ENCODE results near the gene SCG2. TPM values are rescaled to one million over a fixed set of nuclear protein-coding genes. Genes with fewer than 3 reads are reported as not detected.

Gene SCG2
- total and polyA plus RNA-seq, 2 of the 4 experiments (the other 2 are of a cell fraction), result 0.36 to 0.46 TPM

- intact Hi-C loops (cut with micrococcal nuclease), result no loop called here
- Histone ChIP-seq H2AK9ac (replicated peaks; ENCODE audit: low read depth, low read length, poor library complexity) (no peak overlapping the region), H2BK20ac (ENCODE audit: low read depth, low read length) (no peak overlapping the region), H3K9ac (ENCODE audit: low read depth, low read length) (no peak overlapping the region), H3K4me3 (ENCODE audit: insufficient read depth, low read depth, low read length) (no peak overlapping the region), H3K18ac (ENCODE audit: low read depth, low read length) (no peak overlapping the region), H3K4me1 (ENCODE audit: control insufficient read depth, insufficient read depth, low read length) (no peaks in the 10 kb centered on the region), H3K23ac (ENCODE audit: low read depth, low read length) (no peak overlapping the region), H2AK5ac (ENCODE audit: low read depth, low read length) (no peak overlapping the region), H3K79me1 (ENCODE audit: low read depth in 1 of 2, low read length in 2 of 2) (no peaks in the 10 kb centered on the region), H3K4me2 (ENCODE audit: low read depth, low read length) (no peak overlapping the region), H3K56ac (ENCODE audit: extremely low read depth, insufficient read depth, low read length) (no peak overlapping the region), H4K20me1 (ENCODE audit: insufficient read depth, low read length) (no peaks in the 10 kb centered on the region), H3K36me3 (ENCODE audit: control insufficient read depth, insufficient read depth, low read length) (no peaks in the 10 kb centered on the region), H3K9me1 (ENCODE audit: insufficient read depth, low read length) (no peaks in the 10 kb centered on the region; the same call in 1 of the 2 replicates), H2BK5ac (ENCODE audit: low read depth, low read length, poor library complexity, severe bottlenecking) (no peak overlapping the region), H3K27ac (ENCODE audit: insufficient read depth, low read length) (no peak overlapping the region), H2AFZ (replicated peaks; ENCODE audit: low read length, poor library complexity) (no peak overlapping the region), H2BK120ac (ENCODE audit: low read depth, low read length) (no peak overlapping the region), H3K9me3 (ENCODE audit: control insufficient read depth, insufficient read depth, low read length) (0 out of 2 replicates have a peak, but pooled peaks cover 2% of the 10 kb centered on the region), H4K91ac (ENCODE audit: insufficient read depth, low read depth, low read length) (no peak overlapping the region), H4K8ac (ENCODE audit: low read depth in 2 of 2, low read length in 2 of 2) (no peak overlapping the region), H2BK15ac (ENCODE audit: low read depth, low read length) (no peak overlapping the region), H3K14ac (replicated peaks; ENCODE audit: low read depth, low read length) (no peak overlapping the region), H3K27me3 (ENCODE audit: control insufficient read depth, insufficient read depth, low read length) (no peaks in the 10 kb centered on the region), H3K4ac (ENCODE audit: low read depth, low read length) (no peak overlapping the region), H4K5ac (ENCODE audit: low read depth, low read length) (no peak overlapping the region)
- in situ Hi-C loops (cut with MboI; ENCODE audit: low sequenced_read_pairs), result no loop called here
- WGBS, 2 experiments (ENCODE audit: extremely low coverage in 2 of 2, insufficient read length in 1 of 2), result no CpG with 5 or more reads among the region's 1 CpG
- ATAC-seq (ENCODE audit: low read depth), result peak; percentile 57
- BruUV-seq (replicated peaks), result no TSS peak
- ChIA-PET POLR2A (ENCODE audit: unreplicated experiment) (interaction anchor here (0.7 kb wide), 1 partner anchor 176 kb away, joined by 3 read pairs; no protein-coding TSS in a partner anchor), CTCF (no interaction called here)
- dilution Hi-C loops (cut with HindIII; ENCODE audit: low sequenced_read_pairs, unreplicated experiment), result no loop called here
- peak; percentile 45 for DNase-seq
- TF ChIP-seq RAD21 (IDR thresholded peaks at IDR 0.05; ENCODE audit: low read length), result no peak
- no peak for TF ChIP-seq RFX5 (IDR thresholded peaks at IDR 0.05; ENCODE audit: low read depth, low read length)
- no peak for TF ChIP-seq FOS (IDR thresholded peaks at IDR 0.05; ENCODE audit: low read depth, low read length)
- no peak for TF ChIP-seq BHLHE40 (IDR thresholded peaks at IDR 0.05; ENCODE audit: low read depth, low read length)
- TF ChIP-seq CTCF (conservative IDR thresholded peaks at IDR 0.05; ENCODE audit: low read depth, low read length), result no peak
- no peak for TF ChIP-seq POLR2A (IDR thresholded peaks at IDR 0.05; ENCODE audit: low read depth, low read length)
- TF ChIP-seq CHD1 (IDR thresholded peaks at IDR 0.05; ENCODE audit: low read depth, low read length), result no peak
- no peak for TF ChIP-seq MAZ (IDR thresholded peaks at IDR 0.05; ENCODE audit: borderline replicate concordance, low read depth, low read length)
- TF ChIP-seq ELK1 (IDR thresholded peaks at IDR 0.05; ENCODE audit: borderline replicate concordance, low read depth, low read length), result no peak
- no peak for TF ChIP-seq USF2 (IDR thresholded peaks at IDR 0.05; ENCODE audit: low read depth, low read length)
- no peak for TF ChIP-seq NFE2L2 (IDR thresholded peaks at IDR 0.05; ENCODE audit: low read depth, low read length)
- TF ChIP-seq CEBPB (IDR thresholded peaks at IDR 0.05; ENCODE audit: low read depth, low read length), result peak; percentile 7; the same call in 1 of the 2 replicates
- TF ChIP-seq SMC3 (IDR thresholded peaks at IDR 0.05; ENCODE audit: low read depth, low read length), result no peak
- TF ChIP-seq MAFK (IDR thresholded peaks at IDR 0.05; ENCODE audit: low read depth, low read length), result peak; percentile 93
These were observed 32.9 kb upstream of the SCG2 start for GRCh38 chr2:223635080-223635479.

Data from IMR-90 (cell line).